ENCODE measurements around the gene ATG16L1. TPM values are rescaled to one million over a fixed set of nuclear protein-coding genes. Genes with fewer than 3 reads are reported as not detected.
"Not testable (repeated sequence)": the region's sequence is repeated elsewhere in the genome, so short reads cannot be mapped to it uniquely, and the experiment has no call there.

Gene ATG16L1
- total RNA-seq, 2 experiments from 2014 or later: 62.8 to 63.8 TPM

DNA sequence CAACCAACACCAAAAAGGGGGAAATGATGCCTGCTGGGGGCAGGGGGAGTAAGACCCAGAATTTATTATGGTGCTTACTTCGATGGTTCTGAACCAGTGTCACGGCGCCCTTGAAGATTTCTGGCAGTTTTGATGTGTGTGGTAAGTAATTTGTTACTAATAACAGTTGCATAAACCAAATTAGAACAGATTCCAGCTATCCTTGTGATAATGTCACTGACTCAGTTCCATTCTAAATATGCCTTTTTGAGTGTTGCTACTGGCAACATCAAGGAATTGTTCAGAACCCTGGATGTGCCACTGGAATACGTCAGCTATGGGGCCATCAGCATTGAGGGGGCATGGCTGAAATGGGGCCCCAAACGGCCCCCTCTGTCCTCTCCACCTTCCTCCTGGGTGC is 67.8 kb downstream of the ATG16L1 start:
- H3K27ac Mint-ChIP-seq: no peak overlapping the region
- CTCF ChIA-PET: no interaction called here

DNA sequence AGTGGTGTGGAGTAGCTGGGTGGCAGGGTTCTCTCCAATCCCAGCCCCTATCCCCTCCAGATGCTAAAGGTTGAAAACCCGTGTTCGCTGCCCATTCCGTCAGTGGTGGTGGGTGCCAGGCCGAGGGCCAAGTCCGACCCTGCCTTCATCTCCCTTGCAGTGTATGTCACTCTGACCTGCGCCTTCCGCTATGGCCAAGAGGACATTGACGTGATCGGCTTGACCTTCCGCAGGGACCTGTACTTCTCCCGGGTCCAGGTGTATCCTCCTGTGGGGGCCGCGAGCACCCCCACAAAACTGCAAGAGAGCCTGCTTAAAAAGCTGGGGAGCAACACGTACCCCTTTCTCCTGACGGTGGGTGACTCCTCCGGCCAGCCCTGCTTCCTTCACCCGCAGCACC is 69.0 kb downstream of the ATG16L1 start:
- no peak overlapping the region for H3K27ac Mint-ChIP-seq

More for the DNA sequence above, 67.8 kb downstream of the ATG16L1 start:
- Mint-ChIP-seq H3K4me3 (no peak overlapping the region), H3K4me1 (peaks cover 16% of the 10 kb centered on the region), H3K27me3 (peaks cover 33% of the 10 kb centered on the region), H3K9me3 (ENCODE audit: low read depth) (no peaks in the 10 kb centered on the region), H3K36me3 (no peaks in the 10 kb centered on the region)
- no peak for DNase-seq
- ATAC-seq: no peak

DNA sequence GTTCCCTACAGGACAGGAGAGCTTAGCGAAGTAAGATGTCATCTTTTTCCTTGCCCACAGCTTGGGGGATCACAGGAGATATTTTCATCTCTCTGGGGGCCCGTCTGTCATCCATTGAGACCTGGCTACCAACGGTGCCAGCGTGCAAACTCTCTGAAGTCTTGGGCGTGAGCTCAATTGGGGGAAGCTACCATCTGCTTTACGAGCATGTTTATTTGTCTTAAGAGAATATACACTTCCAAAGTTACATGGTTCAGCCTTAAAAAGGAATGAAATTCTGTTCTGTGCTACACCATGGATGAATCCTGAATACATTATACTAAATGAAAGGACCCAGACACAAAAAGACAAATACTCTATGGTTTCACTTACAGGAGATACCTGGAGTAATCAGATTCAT is 69.7 kb downstream of the ATG16L1 start:
- no peak for DNase-seq
- Mint-ChIP-seq H3K9me3 (ENCODE audit: low read depth) (no peaks in the 10 kb centered on the region), H3K27me3 (peaks cover 33% of the 10 kb centered on the region), H3K4me3 (no peak overlapping the region), H3K36me3 (no peaks in the 10 kb centered on the region), H3K27ac (no peak overlapping the region), H3K4me1 (peaks cover 16% of the 10 kb centered on the region)
- no peak for ATAC-seq
- CTCF ChIA-PET: interaction anchor here (0.9 to 3.0 kb wide), 3 partner anchors 10 to 36 kb away, joined by 3 to 12 read pairs (median 4); no protein-coding TSS in a partner anchor

More for the DNA sequence above, 69.0 kb downstream of the ATG16L1 start:
- Mint-ChIP-seq H3K4me3 (no peak overlapping the region), H3K4me1 (peaks cover 16% of the 10 kb centered on the region), H3K36me3 (no peaks in the 10 kb centered on the region), H3K27me3 (peaks cover 33% of the 10 kb centered on the region), H3K9me3 (ENCODE audit: low read depth) (no peaks in the 10 kb centered on the region)
- CTCF ChIA-PET: interaction anchor here (0.9 to 3.0 kb wide), 3 partner anchors 11 to 37 kb away, joined by 3 to 12 read pairs (median 4); no protein-coding TSS in a partner anchor
- ATAC-seq: no peak
- DNase-seq: no peak

DNA sequence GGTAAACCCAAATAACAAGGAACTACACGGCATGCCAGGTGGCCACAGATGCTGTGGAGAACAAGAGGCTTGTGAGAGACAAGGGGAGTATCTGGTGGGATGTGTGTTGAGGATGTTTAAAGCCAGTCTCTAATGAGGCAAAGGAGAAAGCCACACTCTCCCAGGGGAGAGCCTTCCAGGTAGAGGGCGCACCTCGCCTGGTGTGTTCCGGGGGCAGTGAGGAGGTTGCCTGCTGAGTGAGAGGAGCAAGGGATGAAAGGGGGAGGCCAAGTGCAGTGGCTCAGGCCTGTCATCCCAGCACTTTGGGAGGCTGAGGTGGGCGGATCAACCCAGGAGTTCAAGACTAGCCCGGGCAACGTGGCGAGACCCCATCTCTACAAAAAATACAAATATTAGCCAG is 72.4 kb downstream of the ATG16L1 start:
- DNase-seq: no peak
- H3K4me1 Mint-ChIP-seq: peaks cover 16% of the 10 kb centered on the region
- CTCF ChIA-PET: no interaction called here
- peaks cover 23% of the 10 kb centered on the region for H3K27me3 Mint-ChIP-seq
- no peak overlapping the region for H3K27ac Mint-ChIP-seq
- H3K36me3 Mint-ChIP-seq: no peaks in the 10 kb centered on the region
- ATAC-seq: no peak
- H3K9me3 Mint-ChIP-seq (ENCODE audit: low read depth): no peaks in the 10 kb centered on the region
- no peak overlapping the region for H3K4me3 Mint-ChIP-seq

DNA sequence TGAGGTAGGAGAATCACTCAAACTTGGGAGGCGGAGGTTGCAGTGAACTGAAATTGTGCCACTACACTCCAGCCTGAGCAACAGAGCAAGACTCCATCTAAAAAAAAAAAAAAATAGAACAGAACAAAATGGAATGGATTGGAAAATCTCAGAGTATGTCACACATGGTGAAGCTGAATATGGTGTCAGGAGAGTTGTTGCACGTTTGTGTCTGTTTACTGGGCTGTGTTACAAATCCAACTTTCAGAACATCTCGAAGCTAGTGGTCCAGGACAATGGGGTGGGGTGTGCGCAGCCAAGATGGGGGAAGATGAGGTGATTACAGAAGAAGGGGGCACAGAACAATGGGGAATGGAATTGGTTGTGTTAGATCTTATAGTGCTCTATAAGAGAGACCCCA is 73.8 kb downstream of the ATG16L1 start:
- no peak overlapping the region for H3K27ac Mint-ChIP-seq
- H3K4me3 Mint-ChIP-seq: no peak overlapping the region
- ATAC-seq (no peak), DNase-seq (no peak)
- peaks cover 1% of the 10 kb centered on the region for H3K36me3 Mint-ChIP-seq
- CTCF ChIA-PET: interaction anchor here (0.7 to 1.9 kb wide), 2 partner anchors 11 to 118 kb away, joined by 3 to 8 read pairs; no protein-coding TSS in a partner anchor
- H3K9me3 Mint-ChIP-seq (ENCODE audit: low read depth): no peaks in the 10 kb centered on the region
- peaks cover 13% of the 10 kb centered on the region for H3K27me3 Mint-ChIP-seq
- peaks cover 22% of the 10 kb centered on the region for H3K4me1 Mint-ChIP-seq

DNA sequence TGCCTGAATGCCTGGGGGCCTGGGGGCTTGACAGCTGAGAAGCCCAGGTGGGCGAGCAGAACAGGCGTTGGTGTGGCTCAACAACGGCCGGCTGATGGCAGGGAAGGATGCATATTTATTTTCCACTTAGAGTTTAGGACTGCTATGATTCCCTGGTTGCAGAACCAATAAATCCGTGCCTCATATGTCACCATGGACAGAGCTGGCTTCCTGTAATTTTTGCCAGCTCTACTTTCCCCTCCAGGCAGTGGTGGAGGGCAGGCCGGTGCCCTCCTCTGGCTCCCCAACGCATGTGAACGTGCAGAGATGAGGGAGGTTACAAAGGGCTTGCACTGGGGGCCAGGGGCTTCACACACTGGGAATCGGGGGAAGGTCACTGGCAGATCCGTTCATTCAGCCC is 74.3 kb downstream of the ATG16L1 start:
- Mint-ChIP-seq H3K36me3 (peaks cover 1% of the 10 kb centered on the region), H3K27me3 (peaks cover 8% of the 10 kb centered on the region), H3K9me3 (ENCODE audit: low read depth) (no peaks in the 10 kb centered on the region), H3K4me1 (peaks cover 25% of the 10 kb centered on the region), H3K27ac (no peak overlapping the region), H3K4me3 (no peak overlapping the region)
- no peak for DNase-seq
- CTCF ChIA-PET: interaction anchor here (0.7 to 1.9 kb wide), 2 partner anchors 10 to 117 kb away, joined by 3 to 8 read pairs; no protein-coding TSS in a partner anchor
- ATAC-seq: no peak

DNA sequence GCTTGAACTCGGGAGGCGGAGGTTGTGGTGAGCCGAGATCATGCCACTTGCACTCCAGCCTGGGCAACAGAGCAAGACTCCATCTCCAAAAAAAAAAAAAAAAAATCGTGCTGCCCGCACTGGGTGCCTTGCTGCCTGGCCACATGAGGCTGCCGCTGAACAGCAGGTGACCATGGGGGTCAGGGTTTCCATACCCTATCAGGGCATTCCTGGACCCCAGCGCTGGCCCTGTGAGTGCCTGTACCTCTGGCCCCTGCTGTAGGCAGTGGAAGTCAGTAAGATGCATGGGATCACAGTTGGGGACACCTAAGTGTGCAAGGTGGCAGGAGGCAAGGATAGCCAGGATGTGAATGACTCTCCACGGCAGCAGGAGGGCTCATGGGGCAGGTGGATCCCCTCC is 75.0 kb downstream of the ATG16L1 start:
- no peaks in the 10 kb centered on the region for H3K9me3 Mint-ChIP-seq (ENCODE audit: low read depth)
- H3K36me3 Mint-ChIP-seq: peaks cover 3% of the 10 kb centered on the region
- peaks cover 32% of the 10 kb centered on the region for H3K4me1 Mint-ChIP-seq
- no peak overlapping the region for H3K27ac Mint-ChIP-seq
- CTCF ChIA-PET: interaction anchor here (1.9 kb wide), 1 partner anchor 9 kb away, joined by 8 read pairs; no protein-coding TSS in a partner anchor
- DNase-seq (no peak), ATAC-seq (no peak)
- H3K4me3 Mint-ChIP-seq: no peak overlapping the region
- H3K27me3 Mint-ChIP-seq: peaks cover 2% of the 10 kb centered on the region

DNA sequence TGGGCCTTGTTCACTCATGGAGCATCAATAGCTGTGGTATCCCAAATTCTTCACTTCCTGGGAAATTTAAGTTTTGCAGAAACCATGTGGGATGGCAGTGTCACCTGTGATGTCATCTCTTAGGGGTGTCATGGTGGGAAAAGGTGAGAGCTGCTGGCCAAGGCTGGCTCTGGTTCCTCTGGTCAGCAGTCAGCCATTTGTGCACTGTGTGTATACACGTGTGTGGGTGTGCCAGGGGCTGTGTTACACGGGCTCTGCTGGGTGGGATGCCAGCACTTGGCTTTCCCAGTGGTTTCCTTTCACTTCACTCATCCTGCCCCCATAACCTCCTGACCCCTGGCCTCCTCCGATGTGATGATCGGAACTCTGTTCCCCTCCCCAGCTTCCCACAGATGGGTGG is 77.4 kb downstream of the ATG16L1 start:
- Mint-ChIP-seq H3K36me3 (peaks cover 6% of the 10 kb centered on the region), H3K4me1 (peaks cover 35% of the 10 kb centered on the region), H3K9me3 (ENCODE audit: low read depth) (no peaks in the 10 kb centered on the region), H3K4me3 (no peak overlapping the region), H3K27me3 (no peaks in the 10 kb centered on the region), H3K27ac (no peak overlapping the region)
- DNase-seq (no peak), ATAC-seq (no peak)
- CTCF ChIA-PET: interaction anchor here (0.6 kb wide), 1 partner anchor 492 kb away, joined by 3 read pairs; no protein-coding TSS in a partner anchor

DNA sequence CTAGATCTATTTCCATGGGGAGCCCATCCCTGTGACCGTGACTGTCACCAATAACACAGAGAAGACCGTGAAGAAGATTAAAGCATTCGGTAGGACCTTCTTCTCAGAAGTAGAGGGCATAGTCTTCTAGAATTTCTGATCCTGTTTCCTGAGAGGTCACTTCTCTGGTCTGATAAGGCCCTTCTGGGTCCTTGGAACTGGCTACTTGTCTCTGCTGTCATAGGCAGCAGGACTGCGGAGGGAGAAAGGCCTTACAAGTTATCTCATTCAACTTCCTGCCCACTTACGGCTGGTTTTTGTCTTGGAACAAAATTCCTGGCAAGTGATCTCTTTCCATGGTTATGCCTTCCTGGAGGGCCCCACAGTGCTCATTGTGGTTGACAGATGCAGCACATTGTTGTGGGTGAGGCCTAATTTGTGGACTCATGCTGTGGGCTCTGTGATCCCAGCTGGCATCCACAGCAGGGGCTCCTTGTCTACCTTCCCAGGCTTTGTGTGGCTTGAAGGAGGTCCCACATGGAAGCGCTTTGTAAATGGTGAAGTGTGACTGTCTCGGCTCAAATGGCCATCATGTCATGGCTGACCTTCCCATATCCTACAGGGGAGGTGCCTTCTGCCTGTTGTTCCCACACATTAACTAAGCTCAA is 78.1 kb downstream of the ATG16L1 start:
- no peak overlapping the region for H3K27ac Mint-ChIP-seq
- H3K27me3 Mint-ChIP-seq: no peaks in the 10 kb centered on the region
- H3K4me3 Mint-ChIP-seq: no peak overlapping the region
- ATAC-seq (no peak), DNase-seq (no peak)
- CTCF ChIA-PET: interaction anchor here (2.4 kb wide), 1 partner anchor 8 kb away, joined by 12 read pairs; no protein-coding TSS in a partner anchor
- peaks cover 41% of the 10 kb centered on the region for H3K4me1 Mint-ChIP-seq
- no peaks in the 10 kb centered on the region for H3K9me3 Mint-ChIP-seq (ENCODE audit: low read depth)
- peaks cover 6% of the 10 kb centered on the region for H3K36me3 Mint-ChIP-seq

DNA sequence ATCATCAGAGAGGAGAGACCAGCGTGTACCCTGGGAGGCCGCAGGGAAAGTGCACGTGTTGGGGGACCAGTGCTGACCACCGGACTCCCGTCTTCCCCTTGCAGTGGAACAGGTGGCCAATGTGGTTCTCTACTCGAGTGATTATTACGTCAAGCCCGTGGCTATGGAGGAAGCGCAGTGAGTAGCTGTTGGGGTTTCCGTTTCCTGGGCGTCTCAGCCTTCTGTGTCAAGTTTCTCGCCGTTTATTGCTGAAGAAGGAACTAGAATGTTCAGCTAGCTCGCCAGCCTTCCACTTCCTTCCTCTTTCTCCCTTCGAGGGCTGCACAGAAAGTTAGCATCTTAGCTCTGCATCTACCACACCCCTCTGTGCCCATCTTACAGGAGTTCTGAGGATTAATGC is 80.1 kb downstream of the ATG16L1 start:
- peak; percentile 93 for DNase-seq
- CTCF ChIA-PET: interaction anchor here (0.6 to 2.5 kb wide), 14 partner anchors 10 to 112 kb away, joined by 3 to 16 read pairs (median 4); partner anchors contain the start of genes ATG16L1 and DGKD
- Mint-ChIP-seq H3K36me3 (peaks cover 6% of the 10 kb centered on the region), H3K27ac (peak overlapping the region; percentile 96), H3K4me1 (peaks cover 47% of the 10 kb centered on the region), H3K4me3 (peak overlapping the region; percentile 46), H3K27me3 (no peaks in the 10 kb centered on the region), H3K9me3 (ENCODE audit: low read depth) (no peaks in the 10 kb centered on the region)
- peak; percentile 94 for ATAC-seq

DNA sequence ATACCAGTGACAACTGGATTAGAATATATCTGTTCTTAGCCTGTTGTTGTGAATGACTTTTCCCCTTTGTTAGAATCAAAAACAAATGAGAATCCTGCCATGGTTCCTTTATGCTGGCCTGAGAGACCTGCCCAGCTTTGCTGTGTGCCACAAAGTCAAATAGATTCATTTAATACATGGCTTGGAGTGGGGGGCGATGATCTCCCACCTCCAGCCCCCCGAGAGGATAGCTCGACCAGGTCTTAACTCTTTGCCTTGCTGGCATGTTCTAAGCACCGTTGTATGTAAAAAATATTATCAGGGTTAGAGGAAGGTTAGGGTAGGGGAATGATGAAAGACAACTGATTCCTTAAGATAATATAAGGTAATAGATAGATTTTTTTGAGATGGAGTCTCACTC is 80.7 kb downstream of the ATG16L1 start:
- Mint-ChIP-seq H3K27ac (peak overlapping the region; percentile 96), H3K36me3 (peaks cover 6% of the 10 kb centered on the region), H3K9me3 (ENCODE audit: low read depth) (no peaks in the 10 kb centered on the region), H3K4me1 (peaks cover 47% of the 10 kb centered on the region), H3K4me3 (no peak overlapping the region), H3K27me3 (no peaks in the 10 kb centered on the region)
- DNase-seq (no peak), ATAC-seq (peak; percentile 7)
- CTCF ChIA-PET: interaction anchor here (0.6 to 2.5 kb wide), 12 partner anchors 10 to 111 kb away, joined by 3 to 16 read pairs (median 4); partner anchors contain the start of genes ATG16L1 and DGKD

DNA sequence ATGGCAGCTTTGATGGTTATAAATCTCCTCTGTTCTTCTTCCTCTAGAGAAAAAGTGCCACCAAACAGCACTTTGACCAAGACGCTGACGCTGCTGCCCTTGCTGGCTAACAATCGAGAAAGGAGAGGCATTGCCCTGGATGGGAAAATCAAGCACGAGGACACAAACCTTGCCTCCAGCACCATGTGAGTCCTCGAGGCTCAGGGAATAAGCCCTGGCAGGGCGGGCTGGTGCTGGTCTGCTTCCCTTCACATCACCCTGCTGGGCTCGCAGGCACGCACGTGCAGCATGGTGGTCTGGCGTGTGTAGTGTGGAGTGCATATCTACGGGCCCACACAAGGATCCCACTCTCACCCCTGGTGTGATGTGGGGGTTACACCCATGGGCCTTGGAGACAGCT is 83.4 kb downstream of the ATG16L1 start:
- peaks cover 5% of the 10 kb centered on the region for H3K36me3 Mint-ChIP-seq
- no peak overlapping the region for H3K27ac Mint-ChIP-seq
- no peaks in the 10 kb centered on the region for H3K9me3 Mint-ChIP-seq (ENCODE audit: low read depth)
- H3K27me3 Mint-ChIP-seq: no peaks in the 10 kb centered on the region
- CTCF ChIA-PET: interaction anchor here (3.8 kb wide), 1 partner anchor 19 kb away, joined by 23 read pairs; the partner anchor contains the start of gene DGKD
- DNase-seq (no peak), ATAC-seq (no peak)
- H3K4me1 Mint-ChIP-seq: peaks cover 45% of the 10 kb centered on the region
- no peak overlapping the region for H3K4me3 Mint-ChIP-seq

DNA sequence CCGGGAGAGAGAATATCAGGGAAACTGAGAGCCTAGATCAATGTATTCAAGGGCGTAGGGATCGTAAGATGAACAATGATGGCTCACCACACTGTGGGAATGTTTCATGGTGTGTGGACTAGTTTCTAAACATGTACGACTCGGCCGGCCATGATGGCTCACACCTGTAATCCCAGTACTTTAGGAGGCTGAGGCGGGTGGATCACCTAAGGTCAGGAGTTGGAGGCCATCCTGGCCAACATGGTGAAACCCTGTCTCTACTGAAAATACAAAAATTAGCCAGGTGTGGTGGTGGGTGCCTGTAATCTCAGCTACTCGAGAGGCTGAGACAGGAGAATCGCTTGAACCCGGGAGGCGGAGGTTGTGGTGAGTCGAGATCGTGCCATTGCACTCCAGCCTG is 84.6 kb downstream of the ATG16L1 start:
- H3K36me3 Mint-ChIP-seq; DNase-seq; H3K27me3 Mint-ChIP-seq; ATAC-seq; H3K4me3 Mint-ChIP-seq; H3K27ac Mint-ChIP-seq; H3K9me3 Mint-ChIP-seq (ENCODE audit: low read depth): not testable (repeated sequence)
- peaks cover 36% of the 10 kb centered on the region for H3K4me1 Mint-ChIP-seq
- CTCF ChIA-PET: interaction anchor here (0.6 to 3.8 kb wide), 4 partner anchors 10 to 28 kb away, joined by 3 to 23 read pairs (median 6); partner anchors contain the start of gene DGKD

DNA sequence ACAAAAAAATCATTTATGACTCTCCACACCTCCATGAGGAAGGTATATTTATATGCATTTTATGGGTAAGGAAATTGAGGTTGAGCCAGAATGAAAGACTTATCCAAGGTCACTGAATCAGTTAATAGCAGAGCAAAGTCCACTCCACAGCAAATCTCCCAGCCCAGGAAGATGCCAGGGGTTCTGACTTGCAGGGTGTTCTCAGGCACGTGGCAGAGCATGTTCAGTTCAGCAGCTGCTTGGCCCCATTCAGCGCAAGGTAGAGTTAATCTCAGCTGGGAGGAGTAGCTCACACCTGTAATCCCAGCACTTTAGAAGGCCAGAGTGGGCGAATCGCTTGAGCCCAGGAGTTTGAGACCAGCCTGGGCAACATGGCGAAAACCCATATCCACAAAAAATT is 85.1 kb downstream of the ATG16L1 start:
- CTCF ChIA-PET: interaction anchor here (1.0 to 3.8 kb wide), 3 partner anchors 11 to 18 kb away, joined by 4 to 23 read pairs (median 8); partner anchors contain the start of gene DGKD
- DNase-seq: no peak
- Mint-ChIP-seq H3K27ac (no peak overlapping the region), H3K27me3 (no peaks in the 10 kb centered on the region), H3K4me3 (no peak overlapping the region), H3K4me1 (peaks cover 32% of the 10 kb centered on the region), H3K36me3 (peaks cover 3% of the 10 kb centered on the region), H3K9me3 (ENCODE audit: low read depth) (no peaks in the 10 kb centered on the region)
- no peak for ATAC-seq

All from activated CD8-positive, alpha-beta memory T cell treated with anti-CD3 and anti-CD28 coated beads, Interleukin-2, amount 10 ng/mL, durations not matched to agents 7 days and 5 days (primary cell).